ENCODE data around the gene ESR2.

The ESR2 gene

DNA sequence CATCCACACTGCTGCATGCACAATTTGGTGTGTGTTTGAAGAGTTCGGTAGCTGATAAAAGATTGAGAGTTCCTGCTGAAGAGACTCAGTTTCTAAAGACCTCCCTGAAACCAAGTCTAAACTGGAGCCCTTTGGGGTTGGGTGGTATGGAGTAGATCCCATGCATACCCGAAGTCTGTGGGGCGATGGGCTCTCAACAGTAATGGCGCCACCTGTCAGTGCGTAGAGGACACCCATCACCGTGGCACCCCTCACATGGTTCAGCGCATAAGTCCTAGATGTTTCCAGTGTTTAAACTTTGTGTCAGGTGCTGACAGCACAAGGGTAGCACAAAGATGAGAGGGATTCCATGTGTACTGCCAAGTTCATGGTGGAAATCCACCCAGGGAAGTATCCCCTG, 85.9 kb downstream of the ESR2 start:
- no peak for DNase-seq (ENCODE audit: low read depth, low spot score)

DNA sequence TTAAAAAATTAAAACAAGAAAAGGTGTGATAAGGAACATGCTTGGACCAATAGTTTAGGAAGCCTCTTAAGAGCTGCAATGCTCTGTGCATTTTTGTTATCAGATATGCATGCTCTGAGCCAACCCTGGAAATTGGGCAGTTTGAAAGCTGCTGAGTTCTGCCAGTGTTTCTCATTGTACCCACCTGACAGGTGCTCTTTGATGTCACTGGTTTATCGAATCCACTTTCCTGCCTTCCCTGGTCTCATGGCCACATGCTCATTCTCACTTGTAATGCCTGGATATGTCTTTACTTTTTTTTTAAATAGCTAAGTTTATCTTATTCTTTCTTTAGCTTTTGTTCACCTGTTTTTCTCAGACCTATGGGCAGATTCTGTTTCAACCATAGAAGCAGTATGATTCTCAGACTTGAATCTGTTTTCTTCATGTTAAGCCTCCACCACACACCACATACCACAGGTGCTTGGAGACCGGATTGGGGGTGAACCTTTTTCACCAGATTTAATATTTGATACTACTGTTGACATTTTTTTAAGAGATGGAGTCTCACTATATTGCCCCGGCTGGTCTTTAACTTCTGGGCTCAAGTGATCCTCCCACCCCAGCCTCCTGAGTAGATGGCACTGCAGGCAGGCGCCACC, 90.7 kb downstream of the ESR2 start:
- DNase-seq (ENCODE audit: low read depth, low spot score), result peak; percentile 54

More for the DNA sequence above, 85.9 kb downstream of the ESR2 start:
- no peak overlapping the region for H3K4me3 ChIP-seq (ENCODE audit: low read length)

DNA sequence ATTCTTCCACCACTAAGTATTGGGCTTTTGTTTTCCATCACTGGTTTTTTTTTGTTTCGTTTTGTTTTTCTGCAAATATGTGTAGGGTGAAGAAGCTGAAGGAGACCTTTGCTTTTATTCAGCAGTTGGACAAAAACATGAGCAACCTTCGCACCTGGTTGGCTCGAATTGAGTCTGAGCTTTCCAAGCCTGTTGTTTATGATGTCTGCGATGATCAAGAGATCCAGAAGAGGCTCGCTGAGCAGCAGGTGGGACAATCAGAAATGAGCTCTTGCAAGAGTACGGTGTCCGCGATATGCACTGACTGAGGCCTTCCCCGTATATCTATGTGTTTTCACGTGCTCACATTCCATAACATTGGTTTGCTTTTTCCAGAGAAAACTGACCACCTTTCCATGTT, 91.5 kb downstream of the ESR2 start:
- H3K4me3 ChIP-seq (ENCODE audit: low read length), result no peak overlapping the region
- no peak for DNase-seq (ENCODE audit: low read depth, low spot score)

More for the DNA sequence above, 90.7 kb downstream of the ESR2 start:
- no peak overlapping the region for H3K4me3 ChIP-seq (ENCODE audit: low read length)

DNA sequence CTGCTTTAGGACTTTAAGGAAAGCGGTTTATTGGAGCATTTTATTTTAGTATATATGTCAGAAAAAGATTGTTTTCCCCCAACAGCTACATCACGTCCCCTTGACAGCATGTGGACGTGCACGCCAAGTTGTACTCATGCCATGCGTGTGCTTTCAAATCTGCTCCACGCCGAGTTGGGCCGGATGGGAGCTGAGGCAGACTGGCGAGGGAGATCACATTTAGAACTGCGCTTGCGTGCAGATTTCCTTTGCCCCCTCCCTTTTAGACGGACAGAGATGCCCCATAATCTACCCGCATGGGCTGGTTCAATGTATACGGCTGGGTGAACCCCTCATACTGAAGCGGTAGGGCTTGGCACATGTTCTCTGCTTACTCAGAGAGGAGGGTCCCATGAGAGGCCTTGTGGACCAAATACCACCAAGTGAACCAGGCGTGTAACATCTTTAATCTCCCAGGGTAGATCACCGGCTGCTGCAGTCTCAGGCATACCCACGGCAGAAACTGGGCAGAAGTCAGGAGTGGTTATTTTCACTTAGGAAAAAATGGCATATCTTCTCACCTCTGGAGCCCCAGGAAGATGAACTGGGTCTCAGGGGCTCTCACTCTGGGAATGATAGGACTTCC, 92.1 kb downstream of the ESR2 start:
- DNase-seq (ENCODE audit: low read depth, low spot score), result no peak
- no peak overlapping the region for H3K4me3 ChIP-seq (ENCODE audit: low read length)

DNA sequence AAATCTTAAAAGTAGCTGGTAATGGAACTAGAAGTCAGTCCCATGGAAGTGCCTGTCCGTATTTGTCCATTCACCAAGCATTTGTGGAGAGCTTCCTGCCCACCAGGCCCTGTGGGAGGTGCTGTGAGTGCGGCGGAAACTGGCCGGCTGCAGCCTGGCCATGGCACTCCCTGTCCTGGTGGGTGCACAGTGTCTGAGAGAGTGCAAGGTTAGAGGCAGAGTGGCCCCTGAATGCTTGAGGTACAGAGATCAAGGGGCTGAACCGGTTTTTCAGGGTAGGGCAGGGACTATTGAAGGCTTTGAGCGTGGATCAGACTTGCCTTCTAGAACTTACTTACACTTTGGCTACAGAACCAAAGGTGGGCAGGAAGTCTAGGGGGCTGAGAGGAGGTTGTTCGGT, 92.9 kb downstream of the ESR2 start:
- no peak overlapping the region for H3K4me3 ChIP-seq (ENCODE audit: low read length)
- DNase-seq (ENCODE audit: low read depth, low spot score), result no peak

DNA sequence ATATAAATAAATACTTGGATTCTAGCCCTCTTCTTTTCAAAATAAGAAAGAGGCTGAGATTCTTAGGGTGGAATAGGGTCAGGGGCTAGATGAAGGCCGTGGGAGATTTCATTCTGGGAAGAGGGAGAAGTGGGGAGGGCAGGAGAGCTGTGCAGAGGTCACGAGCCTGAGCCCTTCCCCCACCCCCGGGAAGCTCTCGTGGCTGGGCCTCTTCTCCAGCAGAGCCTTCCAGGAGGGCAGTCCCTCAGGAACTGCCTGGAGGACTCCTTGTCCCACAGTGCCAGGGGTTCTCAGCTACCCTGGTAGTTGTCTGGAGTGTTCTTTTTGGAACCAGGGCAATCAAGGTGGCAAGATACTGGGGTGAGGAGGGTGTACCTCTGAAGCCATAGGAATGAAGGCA, 94.0 kb downstream of the ESR2 start:
- no peak for DNase-seq (ENCODE audit: low read depth, low spot score)
- H3K4me3 ChIP-seq (ENCODE audit: low read length), result no peak overlapping the region

DNA sequence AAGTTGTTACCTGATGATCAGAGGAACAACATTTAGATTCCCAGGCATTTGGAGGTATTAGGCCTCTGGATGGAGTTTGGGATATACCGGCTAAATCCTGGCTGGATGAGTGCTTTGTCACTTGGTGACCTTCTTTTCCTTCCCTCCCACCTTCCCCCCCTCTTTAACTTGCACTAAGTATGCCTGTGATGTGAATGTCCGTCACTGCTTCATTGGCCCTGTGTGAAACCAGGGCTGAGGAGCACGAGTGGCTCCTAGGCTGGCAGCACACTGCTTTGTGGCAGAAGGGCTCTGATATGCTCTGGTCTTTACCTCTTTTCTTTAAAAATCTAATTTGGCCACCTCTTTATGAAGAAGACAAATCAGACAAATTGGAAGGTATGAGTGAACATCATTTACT, 95.7 kb downstream of the ESR2 start:
- no peak overlapping the region for H3K4me3 ChIP-seq (ENCODE audit: low read length)
- no peak for DNase-seq (ENCODE audit: low read depth, low spot score)

DNA sequence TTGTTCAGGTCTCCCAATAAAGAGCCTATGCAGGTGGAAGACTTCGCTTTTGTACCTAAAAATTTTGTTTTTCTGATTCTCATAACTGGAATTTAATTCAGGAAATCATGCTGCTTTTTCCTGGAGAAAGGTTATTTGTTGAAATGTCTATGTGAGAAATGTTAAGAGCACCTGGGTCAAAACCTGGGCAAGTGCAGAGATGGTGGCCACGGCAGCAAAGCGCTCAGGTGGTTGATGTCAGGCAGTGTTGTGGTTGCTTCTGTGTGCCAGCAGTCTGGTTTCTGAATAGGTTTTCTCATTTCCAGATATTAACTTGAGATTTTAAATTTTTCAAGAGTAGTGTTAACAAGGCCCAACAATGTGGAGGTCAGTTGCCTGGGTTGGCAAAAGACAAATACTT, 96.2 kb downstream of the ESR2 start:
- DNase-seq (ENCODE audit: low read depth, low spot score), result no peak
- no peak overlapping the region for H3K4me3 ChIP-seq (ENCODE audit: low read length)

DNA sequence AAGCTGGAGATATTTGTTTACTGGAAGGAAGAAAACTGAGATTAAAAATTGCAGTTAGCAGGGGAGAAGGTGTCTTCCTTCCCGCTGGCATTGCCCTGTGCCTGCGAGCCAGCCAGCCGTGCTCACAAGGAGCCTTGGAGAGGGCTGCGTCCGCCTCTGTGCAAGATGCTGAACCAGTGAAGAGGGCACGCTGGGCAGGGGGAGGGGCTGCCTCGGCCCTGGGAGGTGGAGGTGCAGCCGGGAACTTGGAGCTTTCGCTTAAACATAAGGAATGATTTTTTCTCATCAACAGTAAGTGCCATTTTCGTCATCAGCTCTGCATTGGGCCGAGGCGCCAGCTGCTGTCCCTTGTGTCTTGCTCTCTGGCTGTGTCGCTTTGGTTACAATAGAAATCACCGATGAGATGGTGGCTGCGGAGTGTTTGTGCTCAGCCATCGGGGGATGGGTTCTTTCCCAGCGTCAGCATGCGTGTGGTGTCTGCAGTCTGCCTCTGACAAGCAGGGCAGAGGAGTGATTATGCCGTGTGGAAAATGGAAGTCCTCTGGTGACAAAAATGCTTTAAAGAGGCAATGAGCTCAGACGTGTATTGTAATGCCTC, 97.3 kb downstream of the ESR2 start:
- H3K4me3 ChIP-seq (ENCODE audit: low read length), result no peak overlapping the region
- no peak for DNase-seq (ENCODE audit: low read depth, low spot score)

DNA sequence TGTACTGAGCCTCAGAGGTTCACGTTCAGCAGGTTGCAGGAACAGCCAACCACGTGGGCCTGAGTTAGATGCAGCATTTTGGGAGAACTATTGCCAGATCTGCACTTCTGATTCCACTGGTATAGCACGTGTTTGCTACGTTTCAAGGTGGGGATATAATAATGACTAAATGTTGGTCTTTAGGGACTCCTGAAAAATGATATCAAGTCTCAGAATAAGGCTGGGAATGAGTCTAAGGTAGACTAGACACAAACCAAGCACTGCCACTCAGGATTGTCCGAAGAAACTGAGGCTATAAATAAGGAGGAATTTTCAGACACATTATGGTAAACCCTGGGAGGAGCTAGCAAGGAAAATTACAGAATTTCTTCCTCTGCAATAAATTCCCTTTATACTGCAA, 98.1 kb downstream of the ESR2 start:
- no peak for DNase-seq (ENCODE audit: low read depth, low spot score)
- no peak overlapping the region for H3K4me3 ChIP-seq (ENCODE audit: low read length)

DNA sequence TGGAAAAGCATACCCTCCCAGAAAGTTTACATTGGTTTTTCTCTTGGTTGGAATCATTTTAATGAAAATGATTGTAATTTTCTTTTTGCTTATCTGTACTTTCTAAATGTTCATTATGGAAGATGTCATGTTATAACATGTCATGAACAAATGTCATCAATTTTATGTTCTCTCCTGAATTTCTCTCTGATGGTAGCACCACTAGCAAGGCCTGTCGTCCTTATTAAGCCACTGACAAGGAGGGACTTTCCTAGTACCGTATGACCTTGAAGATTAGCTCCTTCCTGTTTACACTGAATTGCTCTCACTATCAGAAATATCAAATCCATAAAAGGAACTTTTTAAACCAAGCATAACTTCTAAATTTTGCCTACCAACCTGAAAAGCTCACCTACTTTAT, 99.0 kb downstream of the ESR2 start:
- no peak for DNase-seq (ENCODE audit: low read depth, low spot score)
- H3K4me3 ChIP-seq (ENCODE audit: low read length), result no peak overlapping the region

DNA sequence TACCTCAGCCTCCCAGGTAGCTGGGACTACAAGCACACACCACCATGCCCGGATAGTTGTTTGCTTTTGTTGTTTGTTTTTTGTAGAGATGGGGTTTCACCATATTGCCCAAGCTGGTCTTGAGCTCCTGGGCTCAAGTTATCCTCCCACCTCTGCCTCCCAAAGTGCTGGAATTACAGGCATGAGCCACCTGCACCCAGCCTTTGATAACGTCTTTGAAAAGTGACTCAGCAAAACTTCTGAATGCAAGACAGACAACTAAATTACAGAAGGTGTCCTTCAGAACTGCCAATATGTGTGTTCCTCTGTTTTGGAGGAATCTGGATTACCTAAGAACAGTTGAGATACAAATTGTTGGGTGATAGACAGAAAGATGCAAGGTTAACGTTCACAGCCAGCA, 99.8 kb downstream of the ESR2 start:
- DNase-seq (ENCODE audit: low read depth, low spot score), result no peak

DNA sequence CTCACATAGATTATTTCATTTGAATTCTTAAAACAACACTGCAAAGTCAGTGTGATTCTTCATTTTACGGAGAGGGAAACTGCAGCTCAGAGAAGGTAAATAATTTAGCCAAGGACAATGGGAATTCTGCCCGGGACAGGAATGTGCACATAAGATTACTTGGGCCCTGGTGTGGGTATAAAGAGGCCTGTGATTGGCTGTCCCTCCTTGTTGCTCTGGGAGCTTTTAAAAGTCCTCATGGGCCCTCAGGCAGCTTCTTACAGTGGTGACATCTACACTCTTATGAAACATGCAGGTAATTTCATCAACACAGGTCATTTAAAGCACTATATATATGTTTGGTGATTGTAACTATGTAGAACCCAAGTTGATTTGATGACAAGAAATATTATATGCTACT, 100.3 kb downstream of the ESR2 start:
- no peak for DNase-seq (ENCODE audit: low read depth, low spot score)
- H3K4me3 ChIP-seq (ENCODE audit: low read length), result no peak overlapping the region

More for the DNA sequence above, 99.8 kb downstream of the ESR2 start:
- H3K4me3 ChIP-seq (ENCODE audit: low read length), result no peak overlapping the region

DNA sequence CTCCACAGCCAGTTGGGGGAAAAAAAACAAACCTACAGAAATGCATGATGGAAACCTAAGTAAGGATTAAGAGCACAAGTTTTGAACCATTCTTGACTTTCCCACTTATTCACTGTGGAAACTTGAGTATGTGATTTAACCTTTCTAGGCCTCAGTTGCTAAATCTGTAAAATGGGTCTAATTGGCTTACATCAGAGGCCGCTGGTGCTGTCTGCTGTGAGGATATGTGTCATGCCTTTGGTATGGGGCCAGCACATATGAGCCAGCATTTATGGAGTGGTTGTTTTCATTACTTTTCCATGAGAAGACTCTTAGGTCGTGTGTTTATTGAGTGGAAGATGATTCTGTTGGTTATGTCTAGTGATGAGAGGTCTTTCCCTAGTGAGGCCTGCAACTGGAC, 102.4 kb downstream of the ESR2 start:
- H3K4me3 ChIP-seq (ENCODE audit: low read length), result no peak overlapping the region
- DNase-seq (ENCODE audit: low read depth, low spot score), result no peak

DNA sequence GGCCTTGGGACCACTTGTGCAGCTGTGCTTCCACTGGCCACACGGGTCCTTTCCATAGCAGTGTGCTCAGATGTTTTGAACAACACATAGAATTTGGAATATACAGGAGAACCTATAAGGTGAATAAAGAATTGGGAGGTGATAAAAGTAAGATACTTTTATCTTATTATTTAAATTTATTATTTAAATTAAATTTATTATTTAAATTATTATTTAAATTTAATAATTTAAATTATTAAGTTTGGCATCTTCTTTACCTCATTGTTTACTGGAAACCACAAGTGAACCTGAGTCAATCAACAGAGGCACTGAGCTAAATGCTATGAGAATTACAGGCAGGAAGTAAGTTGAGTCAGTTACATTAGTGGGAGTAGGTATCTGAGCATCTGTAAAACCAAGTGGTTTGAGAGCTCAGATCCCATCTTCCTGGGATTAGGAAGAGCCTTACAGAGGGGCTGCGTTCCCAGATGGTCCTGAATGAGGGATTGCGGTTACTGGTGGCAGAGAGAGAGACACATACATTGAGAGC, 103.1 kb downstream of the ESR2 start:
- no peak overlapping the region for H3K4me3 ChIP-seq (ENCODE audit: low read length)
- DNase-seq (ENCODE audit: low read depth, low spot score), result no peak

DNA sequence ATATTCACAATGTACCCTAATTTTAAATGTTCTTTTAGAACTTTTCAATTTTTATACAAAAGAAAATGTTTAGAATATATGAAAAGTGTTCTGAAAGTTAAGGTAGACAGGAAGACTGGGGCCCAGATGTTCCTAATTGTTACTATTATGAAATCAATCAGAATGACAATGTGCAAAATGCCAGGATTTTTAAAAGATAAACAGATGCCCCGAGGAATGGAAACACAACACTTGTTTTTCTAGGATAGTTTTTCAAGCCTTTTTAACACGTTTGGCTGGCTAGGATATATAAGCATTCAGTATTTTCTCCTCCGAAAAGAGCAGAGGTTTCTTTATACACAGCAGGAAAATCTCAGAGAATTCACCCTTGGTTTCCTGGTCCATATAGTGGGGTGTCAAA, 106.8 kb downstream of the ESR2 start:
- no peak for DNase-seq (ENCODE audit: low read depth, low spot score)
- H3K4me3 ChIP-seq (ENCODE audit: low read length), result no peak overlapping the region

DNA sequence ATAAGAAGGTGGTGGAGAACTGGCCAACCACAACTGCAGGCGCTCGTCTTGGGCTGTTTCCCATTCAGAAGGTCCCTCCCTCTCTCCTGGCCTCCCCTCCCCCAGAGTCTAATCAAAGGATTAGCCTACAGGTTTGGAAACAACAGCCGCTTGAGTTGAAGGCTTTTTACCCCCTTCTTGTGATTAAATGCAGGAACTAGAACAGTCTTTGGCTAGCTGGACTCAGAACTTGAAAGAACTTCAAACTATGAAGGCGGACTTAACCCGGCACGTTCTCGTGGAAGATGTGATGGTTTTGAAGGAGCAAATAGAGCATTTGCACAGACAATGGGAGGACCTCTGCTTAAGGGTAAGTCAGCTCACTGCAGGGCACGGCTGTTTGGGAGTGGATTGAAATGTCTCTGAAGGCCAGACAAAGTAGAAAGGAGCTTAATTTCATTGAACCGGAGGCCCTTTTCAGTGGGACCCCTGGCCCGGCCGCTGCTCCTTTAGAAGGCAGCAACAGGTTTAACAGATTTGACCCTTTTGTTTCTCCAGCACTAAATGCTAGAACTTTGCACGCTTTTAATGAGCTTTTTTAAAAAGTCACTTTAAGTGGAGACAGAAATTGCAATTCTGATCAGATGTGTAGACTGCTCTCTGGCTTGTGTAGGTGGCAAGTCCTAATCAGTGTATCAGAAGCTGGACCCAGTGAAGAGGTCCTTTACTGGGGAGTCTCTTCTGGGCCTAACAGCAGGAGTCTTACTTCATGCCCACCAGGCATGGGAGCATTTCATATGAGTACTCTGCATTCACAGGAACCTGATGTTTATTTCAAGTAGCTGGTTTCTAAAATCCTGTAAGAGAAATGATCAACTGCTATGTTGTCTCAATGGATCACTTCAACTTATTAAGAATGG, 107.7 kb downstream of the ESR2 start:
- no peak overlapping the region for H3K4me3 ChIP-seq (ENCODE audit: low read length)
- DNase-seq (ENCODE audit: low read depth, low spot score), result no peak

DNA sequence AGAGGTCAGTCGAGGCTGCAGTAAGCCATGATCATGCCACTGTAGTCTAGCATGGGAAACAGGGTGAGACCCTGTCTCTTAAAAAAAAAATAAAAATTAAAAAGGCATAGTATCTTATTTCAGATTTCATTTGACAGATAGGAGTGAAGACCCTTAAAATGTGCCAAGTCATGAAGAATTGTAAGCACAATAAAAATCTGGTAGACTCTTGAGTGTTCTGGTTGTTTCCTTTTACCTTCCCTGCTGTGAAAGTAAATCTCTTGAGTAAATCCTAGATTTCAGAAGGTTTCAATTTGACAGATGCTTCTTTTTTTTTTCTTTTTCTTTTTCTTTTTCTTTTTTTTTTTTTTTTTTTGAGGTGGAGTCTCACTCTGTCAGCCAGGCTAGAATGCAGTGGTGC, 109.0 kb downstream of the ESR2 start:
- no peak for DNase-seq (ENCODE audit: low read depth, low spot score)
- no peak overlapping the region for H3K4me3 ChIP-seq (ENCODE audit: low read length)

DNA sequence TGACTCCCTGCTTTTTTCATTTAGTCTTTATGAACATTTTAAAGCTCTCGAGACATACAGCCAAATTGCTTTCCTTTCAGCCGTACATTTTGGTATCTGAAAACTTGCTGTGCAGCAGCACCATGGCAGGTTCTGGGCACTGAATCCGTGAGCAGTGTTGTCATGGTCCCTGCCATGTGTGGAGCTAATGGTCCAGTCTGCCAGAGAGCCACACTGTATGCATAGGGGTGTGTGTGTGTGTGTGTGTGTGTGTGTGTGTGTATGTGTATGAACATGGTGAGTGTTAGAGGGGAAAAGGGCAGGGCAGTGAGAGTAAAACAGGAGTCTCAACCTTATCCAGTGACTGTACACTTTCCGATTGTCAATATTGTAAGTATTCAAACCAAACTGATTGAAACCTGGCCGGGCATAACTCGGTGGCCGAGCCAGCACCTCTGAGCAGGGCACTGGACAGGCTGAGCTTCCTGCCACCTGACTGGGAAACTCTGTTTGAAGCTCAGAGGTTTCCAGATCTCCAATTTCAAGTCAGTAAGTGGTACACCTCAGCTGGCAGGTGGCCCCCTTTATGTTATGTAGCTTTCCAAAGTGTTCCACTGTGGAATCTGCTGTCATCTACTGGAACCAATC, 110.0 kb downstream of the ESR2 start:
- H3K4me3 ChIP-seq (ENCODE audit: low read length), result no peak overlapping the region

More for the DNA sequence above, 110.0 kb downstream of the ESR2 start:
- DNase-seq (ENCODE audit: low read depth, low spot score), result no peak

Data from Jurkat, Clone E6-1 (cell line).